Smooth muscle cell (in vitro differentiated cells): Measurements from ENCODE around the gene TSPAN14. TPM values are rescaled to one million over a fixed set of nuclear protein-coding genes. Genes with fewer than 3 reads are reported as not detected.
"Not testable (repeated sequence)": the region's sequence is repeated elsewhere in the genome, so short reads cannot be mapped to it uniquely, and the experiment has no call there.

Experiments
- DNase-seq: peaks from one replicate; lab custom pipeline; 2025; ENCODE audit not compliant: unreplicated experiment; lab: John Stamatoyannopoulos, UW
- H2AFZ ChIP-seq: fragments of 200-600 bp; sonication (generic); 2 replicates; pipeline ENCODE4 v1.6.0; 2016; ENCODE audit warnings: antibody characterized with exemption, low read depth, mild to moderate bottlenecking
- H3F3A ChIP-seq: fragments of 200-600 bp; sonication (generic); 2 replicates; pipeline ENCODE4 v1.6.0; 2017; ENCODE audit warnings: antibody characterized with exemption, low read depth
- H3K27ac ChIP-seq: fragments of 200-600 bp; sonication (generic); 2 replicates; pipeline ENCODE4 v1.5.1; 2016; ENCODE audit warnings: low read depth, mild to moderate bottlenecking
- H3K27me3 ChIP-seq: fragments of 200-600 bp; sonication (generic); 2 replicates; pipeline ENCODE4 v1.6.1; 2016; ENCODE audit warnings: low read depth, mild to moderate bottlenecking
- H3K36me3 ChIP-seq: fragments of 200-600 bp; sonication (generic); 2 replicates; pipeline ENCODE4 v1.5.1; 2016; ENCODE audit warnings: low read depth
- H3K4me1 ChIP-seq: fragments of 200-600 bp; sonication (generic); 2 replicates; pipeline ENCODE4 v1.5.1; 2016; ENCODE audit warnings: low read depth
- H3K4me2 ChIP-seq: fragments of 200-600 bp; sonication (generic); 2 replicates; pipeline ENCODE4 v1.6.0; 2016; ENCODE audit warnings: mild to moderate bottlenecking
- H3K4me3 ChIP-seq: fragments of 200-600 bp; sonication (generic); 2 replicates; pipeline ENCODE4 v1.5.1; 2016; ENCODE audit warnings: mild to moderate bottlenecking
- H3K79me2 ChIP-seq: fragments of 200-600 bp; sonication (generic); 2 replicates; pipeline ENCODE4 v1.6.0; 2016; ENCODE audit warnings: low read depth, mild to moderate bottlenecking
- H3K9ac ChIP-seq: fragments of 200-600 bp; sonication (generic); 2 replicates; pipeline ENCODE4 v1.6.0; 2016; ENCODE audit warnings: low read depth
- H3K9me3 ChIP-seq: fragments of 200-600 bp; sonication (generic); replicated peaks from 2 replicates; pipeline ENCODE4 v1.5.1; 2016; ENCODE audit warnings: low read depth
- H4K20me1 ChIP-seq: fragments of 200-600 bp; sonication (generic); 2 replicates; pipeline ENCODE4 v1.6.0; 2016; ENCODE audit warnings: low read depth
- CTCF ChIP-seq: fragments of 200-600 bp; sonication (generic); IDR thresholded peaks from 2 replicates; pipeline ENCODE4 v1.5.1; 2017; ENCODE audit warnings: borderline replicate concordance, mild to moderate bottlenecking, antibody characterized with exemption; ENCODE audit not compliant: insufficient read depth, poor library complexity, severe bottlenecking
- WGBS: methylation state at CpG from one replicate; pipeline ENCODE4 v1.1.7; 2016; ENCODE audit warnings: low lambda C conversion rate; 5-methylcytosine and 5-hydroxymethylcytosine counted together
- polyA plus RNA-seq: library from polyadenylated mRNA; unstranded; fragments of >200 nt; fragmentation: Nextera tagmentation; extraction: Ambion mirVana; gene quantifications from 2 replicates; pipeline ENCODE4 v1.2.1, GENCODE V29; 2016
- total RNA-seq: library from RNA; depleted of rRNA; stranded (reverse); fragments of >200 nt; gene quantifications from 2 replicates; pipeline ENCODE4 v1.2.3, GENCODE V29; 2014

TSPAN14 gene
- total and polyA plus RNA-seq, 2 experiments from 2014 or later, result 42.7 to 46.3 TPM

- no peaks in the 10 kb centered on the region for H3K36me3 ChIP-seq
- H3K9me3 ChIP-seq, result no peaks in the 10 kb centered on the region
- H3K4me1 ChIP-seq, result no peaks in the 10 kb centered on the region
- H3K27me3 ChIP-seq, result no peaks in the 10 kb centered on the region
- no peak overlapping the region for H3K27ac ChIP-seq
- no peaks in the 10 kb centered on the region for H3F3A ChIP-seq
- H2AFZ ChIP-seq, result no peak overlapping the region
- H4K20me1 ChIP-seq, result no peaks in the 10 kb centered on the region
- H3K9ac ChIP-seq, result no peak overlapping the region
- no peaks in the 10 kb centered on the region for H3K79me2 ChIP-seq
- TF ChIP-seq CTCF, result no peak
- WGBS, result 92% methylated on average over 17 of the region's 19 CpGs
- DNase-seq, result no peak
- H3K4me2 ChIP-seq, result no peak overlapping the region
- H3K4me3 ChIP-seq, result no peak overlapping the region
Measured at GRCh38 chr10:80542652-80543318, 88.7 kb downstream of the TSPAN14 start.

- not testable (repeated sequence) for H3K4me2 ChIP-seq, H3K9ac ChIP-seq
Measured at GRCh38 chr10:80543319-80543672, 89.2 kb downstream of the TSPAN14 start.

GRCh38 chr10:80544316-80544953 is 90.3 kb downstream of the TSPAN14 start:
- Histone ChIP-seq H3K27ac (no peak overlapping the region), H3K79me2 (no peaks in the 10 kb centered on the region), H3K36me3 (no peaks in the 10 kb centered on the region), H3K9ac (no peak overlapping the region), H2AFZ (no peak overlapping the region), H3K27me3 (no peaks in the 10 kb centered on the region), H3K9me3 (no peaks in the 10 kb centered on the region), H3K4me1 (no peaks in the 10 kb centered on the region), H3K4me3 (no peak overlapping the region), H4K20me1 (no peaks in the 10 kb centered on the region), H3K4me2 (no peak overlapping the region), H3F3A (no peaks in the 10 kb centered on the region)
- no peak for TF ChIP-seq CTCF
- 95% methylated on average over 12 of the region's 12 CpGs for WGBS
- no peak for DNase-seq

More at GRCh38 chr10:80543319-80543672, 89.2 kb downstream of the TSPAN14 start:
- H4K20me1 ChIP-seq, DNase-seq, H3K27me3 ChIP-seq, H3K79me2 ChIP-seq, H3K36me3 ChIP-seq, H3K4me1 ChIP-seq, H2AFZ ChIP-seq, H3K4me3 ChIP-seq, H3F3A ChIP-seq, H3K9me3 ChIP-seq, H3K27ac ChIP-seq: not testable (repeated sequence)
- 98% methylated on average over 25 of the region's 25 CpGs for WGBS

- Histone ChIP-seq H3K79me2 (no peaks in the 10 kb centered on the region), H3K27ac (no peak overlapping the region), H4K20me1 (no peaks in the 10 kb centered on the region), H3K9ac (no peak overlapping the region), H3K27me3 (no peaks in the 10 kb centered on the region), H3K4me2 (no peak overlapping the region), H3K4me3 (no peak overlapping the region), H3K9me3 (no peaks in the 10 kb centered on the region), H3F3A (no peaks in the 10 kb centered on the region), H2AFZ (no peak overlapping the region), H3K36me3 (no peaks in the 10 kb centered on the region), H3K4me1 (no peaks in the 10 kb centered on the region)
- DNase-seq, result no peak
- WGBS, result 92% methylated on average over 7 of the region's 7 CpGs
- TF ChIP-seq CTCF, result no peak
Measured at GRCh38 chr10:80545258-80545881, 91.3 kb downstream of the TSPAN14 start.
